GM23338 (cell line): Measurements from ENCODE around the gene PLA2G5.

Experiments
- EZH2 ChIP-seq: fragments of 200-600 bp; sonication (generic); IDR thresholded peaks from one replicate; pipeline ENCODE4 v1.8.0; 2017; ENCODE audit warnings: antibody characterized with exemption, mild to moderate bottlenecking, low read depth; ENCODE audit not compliant: unreplicated experiment
- POLR2AphosphoS5 ChIP-seq: IDR thresholded peaks from 2 replicates; pipeline ENCODE4 v1.6.1; 2016; ENCODE audit warnings: antibody characterized with exemption, low read depth
- TF ChIP-seq, protein P1 (sequence below), 2 experiments: fragments of 200-600 bp in 1 of 2; sonication (generic) in 1 of 2; conservative IDR thresholded peaks; 2 replicates each; pipeline versions ENCODE4 v1.5.1 to v1.6.1; 2016 to 2017; ENCODE audit warnings: antibody characterized with exemption in 2 of 2, low read depth in 2 of 2, mild to moderate bottlenecking in 2 of 2, moderate library complexity in 1 of 2

DNA sequence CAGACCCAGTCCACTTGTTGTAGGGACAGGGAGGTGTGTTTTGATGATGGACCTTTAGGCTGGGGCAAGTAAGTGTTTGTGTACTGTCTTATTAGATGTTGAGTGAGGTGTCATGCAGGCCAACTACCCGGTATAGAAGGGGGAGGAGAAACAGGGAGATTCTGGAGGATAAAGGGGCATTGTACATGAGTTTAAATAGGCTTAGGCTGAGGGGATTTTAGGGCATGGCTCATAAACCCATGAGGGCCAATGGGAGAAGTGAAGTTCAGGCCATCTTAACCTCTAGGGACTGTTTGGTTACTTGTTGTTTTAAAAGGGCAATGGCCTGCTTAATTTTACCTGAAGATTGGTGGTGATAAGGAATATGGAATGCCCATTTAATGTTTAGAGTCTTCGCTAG is 38.2 kb upstream of the PLA2G5 start:
- TF ChIP-seq, protein P1, sequence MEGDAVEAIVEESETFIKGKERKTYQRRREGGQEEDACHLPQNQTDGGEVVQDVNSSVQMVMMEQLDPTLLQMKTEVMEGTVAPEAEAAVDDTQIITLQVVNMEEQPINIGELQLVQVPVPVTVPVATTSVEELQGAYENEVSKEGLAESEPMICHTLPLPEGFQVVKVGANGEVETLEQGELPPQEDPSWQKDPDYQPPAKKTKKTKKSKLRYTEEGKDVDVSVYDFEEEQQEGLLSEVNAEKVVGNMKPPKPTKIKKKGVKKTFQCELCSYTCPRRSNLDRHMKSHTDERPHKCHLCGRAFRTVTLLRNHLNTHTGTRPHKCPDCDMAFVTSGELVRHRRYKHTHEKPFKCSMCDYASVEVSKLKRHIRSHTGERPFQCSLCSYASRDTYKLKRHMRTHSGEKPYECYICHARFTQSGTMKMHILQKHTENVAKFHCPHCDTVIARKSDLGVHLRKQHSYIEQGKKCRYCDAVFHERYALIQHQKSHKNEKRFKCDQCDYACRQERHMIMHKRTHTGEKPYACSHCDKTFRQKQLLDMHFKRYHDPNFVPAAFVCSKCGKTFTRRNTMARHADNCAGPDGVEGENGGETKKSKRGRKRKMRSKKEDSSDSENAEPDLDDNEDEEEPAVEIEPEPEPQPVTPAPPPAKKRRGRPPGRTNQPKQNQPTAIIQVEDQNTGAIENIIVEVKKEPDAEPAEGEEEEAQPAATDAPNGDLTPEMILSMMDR (conservative IDR thresholded peaks at IDR 0.05; ENCODE audit: low read depth in 2 of 2): no peak
- TF ChIP-seq EZH2: no peak
- no peak for TF ChIP-seq POLR2AphosphoS5
